IMR-90 (cell line): Measurements from ENCODE around the gene ZSWIM9.

Source experiments
- NFE2L2 ChIP-seq: fragments of 150-350 bp; IDR thresholded peaks from 2 replicates; pipeline ENCODE4 v1.6.1; 2016; ENCODE audit warnings: low read depth, mild to moderate bottlenecking, low read length
- POLR2A ChIP-seq: IDR thresholded peaks from 2 replicates; pipeline ENCODE4 v1.6.1; 2012; ENCODE audit warnings: mild to moderate bottlenecking, low read depth, low read length
- RFX5 ChIP-seq: IDR thresholded peaks from 2 replicates; pipeline ENCODE4 v1.8.0; 2012; ENCODE audit warnings: low read depth, mild to moderate bottlenecking, low read length, moderate library complexity
- TF ChIP-seq, protein P1 (sequence below): fragments of 150-350 bp; IDR thresholded peaks from 2 replicates; pipeline ENCODE4 v1.6.1; 2016; ENCODE audit warnings: low read depth, mild to moderate bottlenecking, low read length, moderate library complexity, borderline replicate concordance
- TF ChIP-seq, protein P2 (sequence below): conservative IDR thresholded peaks from 2 replicates; pipeline ENCODE4 v1.5.1; 2012; ENCODE audit warnings: mild to moderate bottlenecking, low read depth, low read length, improper control_type of control experiment

DNA sequence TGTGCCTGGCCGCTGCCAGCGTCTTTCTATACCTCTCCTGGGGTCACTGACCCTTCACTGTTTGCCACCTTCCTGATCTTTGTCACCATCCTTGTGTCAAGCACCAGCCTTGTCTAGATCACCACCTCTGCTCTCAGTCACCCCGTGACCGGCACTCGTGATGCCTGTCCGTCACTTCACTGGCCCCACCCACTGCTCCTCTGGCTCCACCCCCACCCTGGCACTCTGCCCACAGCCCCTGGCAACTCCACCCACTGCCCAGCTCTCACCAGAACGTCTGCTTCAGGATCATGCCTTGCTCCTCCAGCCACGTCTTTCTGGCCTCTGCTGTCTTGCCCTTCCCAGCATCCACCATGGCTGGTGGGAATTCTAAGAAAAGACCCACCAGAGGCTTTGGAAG lies 35.1 kb upstream of the ZSWIM9 start:
- TF ChIP-seq RFX5 (no peak), POLR2A (no peak), NFE2L2 (no peak)
- TF ChIP-seq, protein P1, sequence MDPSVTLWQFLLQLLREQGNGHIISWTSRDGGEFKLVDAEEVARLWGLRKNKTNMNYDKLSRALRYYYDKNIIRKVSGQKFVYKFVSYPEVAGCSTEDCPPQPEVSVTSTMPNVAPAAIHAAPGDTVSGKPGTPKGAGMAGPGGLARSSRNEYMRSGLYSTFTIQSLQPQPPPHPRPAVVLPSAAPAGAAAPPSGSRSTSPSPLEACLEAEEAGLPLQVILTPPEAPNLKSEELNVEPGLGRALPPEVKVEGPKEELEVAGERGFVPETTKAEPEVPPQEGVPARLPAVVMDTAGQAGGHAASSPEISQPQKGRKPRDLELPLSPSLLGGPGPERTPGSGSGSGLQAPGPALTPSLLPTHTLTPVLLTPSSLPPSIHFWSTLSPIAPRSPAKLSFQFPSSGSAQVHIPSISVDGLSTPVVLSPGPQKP, result no peak
- TF ChIP-seq, protein P2, sequence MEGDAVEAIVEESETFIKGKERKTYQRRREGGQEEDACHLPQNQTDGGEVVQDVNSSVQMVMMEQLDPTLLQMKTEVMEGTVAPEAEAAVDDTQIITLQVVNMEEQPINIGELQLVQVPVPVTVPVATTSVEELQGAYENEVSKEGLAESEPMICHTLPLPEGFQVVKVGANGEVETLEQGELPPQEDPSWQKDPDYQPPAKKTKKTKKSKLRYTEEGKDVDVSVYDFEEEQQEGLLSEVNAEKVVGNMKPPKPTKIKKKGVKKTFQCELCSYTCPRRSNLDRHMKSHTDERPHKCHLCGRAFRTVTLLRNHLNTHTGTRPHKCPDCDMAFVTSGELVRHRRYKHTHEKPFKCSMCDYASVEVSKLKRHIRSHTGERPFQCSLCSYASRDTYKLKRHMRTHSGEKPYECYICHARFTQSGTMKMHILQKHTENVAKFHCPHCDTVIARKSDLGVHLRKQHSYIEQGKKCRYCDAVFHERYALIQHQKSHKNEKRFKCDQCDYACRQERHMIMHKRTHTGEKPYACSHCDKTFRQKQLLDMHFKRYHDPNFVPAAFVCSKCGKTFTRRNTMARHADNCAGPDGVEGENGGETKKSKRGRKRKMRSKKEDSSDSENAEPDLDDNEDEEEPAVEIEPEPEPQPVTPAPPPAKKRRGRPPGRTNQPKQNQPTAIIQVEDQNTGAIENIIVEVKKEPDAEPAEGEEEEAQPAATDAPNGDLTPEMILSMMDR, result no peak
